ENCODE data around the gene PIK3IP1.

DNA sequence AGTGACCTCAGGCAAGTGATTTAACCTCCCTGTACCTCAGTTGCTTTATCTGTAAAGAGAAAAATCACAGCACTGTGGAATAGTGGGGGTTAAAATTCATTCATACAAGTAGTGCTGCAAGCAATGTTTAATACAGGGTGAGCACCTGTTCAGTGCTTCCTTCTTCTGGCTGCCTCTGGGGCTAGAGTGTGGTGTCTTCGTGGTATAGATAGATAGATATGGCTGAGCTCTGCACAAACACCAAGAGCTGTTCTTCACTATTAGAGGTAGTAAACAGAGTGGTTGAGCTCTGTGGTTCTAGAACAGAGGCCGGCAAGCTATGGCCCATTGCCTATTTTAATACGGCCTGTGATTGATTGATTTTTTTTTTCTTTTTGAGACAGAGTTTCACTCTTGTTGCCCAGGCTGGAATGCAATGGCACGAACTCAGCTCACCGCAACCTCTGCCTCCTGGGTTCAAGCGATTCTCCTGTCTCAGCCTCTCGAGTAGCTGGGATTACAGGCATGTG, 47.3 kb downstream of the PIK3IP1 start:
- TF ChIP-seq POLR2AphosphoS5 (IDR thresholded peaks at IDR 0.05; ENCODE audit: low read depth, low read length) (no peak), TAF1 (IDR thresholded peaks at IDR 0.05; ENCODE audit: borderline replicate concordance, insufficient read depth, low read length) (no peak), SIN3A (IDR thresholded peaks at IDR 0.05; ENCODE audit: borderline replicate concordance, insufficient read depth, low read length) (no peak)
